Measurements from ENCODE around the gene UGT8. TPM values are rescaled to one million over a fixed set of nuclear protein-coding genes. Genes with fewer than 3 reads are reported as not detected.
"Not testable (repeated sequence)": the region's sequence is repeated elsewhere in the genome, so short reads cannot be mapped to it uniquely, and the experiment has no call there.

Gene UGT8
- total RNA-seq, 1 experiment from 2014 or later, result 15.7 TPM

- Histone ChIP-seq H4K8ac (replicated peaks; ENCODE audit: insufficient read length, low read depth, low read length) (no peak overlapping the region), H2BK12ac (ENCODE audit: insufficient read length, low read depth, low read length) (no peak overlapping the region), H3K56ac (ENCODE audit: insufficient read length, low read depth, low read length) (no peak overlapping the region), H3K79me1 (ENCODE audit: insufficient read depth, low read depth, low read length, poor library complexity, severe bottlenecking) (no peaks in the 10 kb centered on the region), H3K9me3 (ENCODE audit: control insufficient read depth, low read depth, low read length) (no peaks in the 10 kb centered on the region), H2AFZ (ENCODE audit: low read length) (no peak overlapping the region), H3K23me2 (ENCODE audit: insufficient read length, low read depth, low read length, poor library complexity, severe bottlenecking) (no peaks in the 10 kb centered on the region), H2BK5ac (ENCODE audit: insufficient read length, low read length) (no peak overlapping the region), H4K91ac (ENCODE audit: insufficient read length, low read depth, low read length) (no peak overlapping the region), H3K4ac (ENCODE audit: low read depth, low read length) (no peak overlapping the region), H3K4me2 (ENCODE audit: insufficient read depth, insufficient read length, low read length) (no peak overlapping the region), H3K9ac (ENCODE audit: extremely low read depth, insufficient read length, low read length) (no peak overlapping the region), H3K14ac (ENCODE audit: insufficient read depth, low read length) (no peak overlapping the region), H4K5ac (ENCODE audit: insufficient read length, low read depth, low read length) (no peak overlapping the region), H2BK120ac (ENCODE audit: low read depth, low read length, poor library complexity, severe bottlenecking) (no peak overlapping the region), H4K20me1 (ENCODE audit: control insufficient read depth, insufficient read depth, insufficient read length) (no peaks in the 10 kb centered on the region), H2AK5ac (ENCODE audit: insufficient read length, low read length) (no peak overlapping the region), H3K79me2 (ENCODE audit: insufficient read depth, low read length) (no peaks in the 10 kb centered on the region; the same call in 1 of the 2 replicates), H3K18ac (ENCODE audit: insufficient read length, low read depth, low read length) (no peak overlapping the region), H2BK15ac (ENCODE audit: low read depth, low read length) (no peak overlapping the region), H3K27me3 (ENCODE audit: insufficient read depth, low read length) (no peaks in the 10 kb centered on the region), H3K27ac (ENCODE audit: insufficient read length, low read depth, low read length) (no peak overlapping the region), H3K23ac (ENCODE audit: insufficient read length, low read depth, low read length) (no peak overlapping the region), H3K4me1 (ENCODE audit: insufficient read depth, low read length) (peaks cover 2% of the 10 kb centered on the region; the same call in 1 of the 2 replicates), H3T11ph (ENCODE audit: low read length) (no peak overlapping the region), H2BK20ac (ENCODE audit: low read depth, low read length, poor library complexity, severe bottlenecking) (no peak overlapping the region)
- H3K4me1 Mint-ChIP-seq, result peaks cover 7 to 10% of the 10 kb centered on the region in 2 experiments; a peak in 3 of 4 replicates
- DNase-seq, result no peak
- H3K36me3 Mint-ChIP-seq (ENCODE audit: insufficient read depth in 1 of 3, low read depth in 3 of 3), result peaks cover 10 to 21% (median 11%) of the 10 kb centered on the region in 3 experiments; a peak in 5 of 7 replicates
- WGBS (ENCODE audit: extremely low coverage, insufficient read length, low lambda C conversion rate), result no CpG with 5 or more reads among the region's 3 CpGs
- H3K9me3 Mint-ChIP-seq, result peaks cover 8 to 9% of the 10 kb centered on the region in 2 experiments
- no peak overlapping the region for H3K4me3 Mint-ChIP-seq
- no peaks in the 10 kb centered on the region for H3K27me3 Mint-ChIP-seq (ENCODE audit: low read depth)
- H3K27ac Mint-ChIP-seq, result no peak overlapping the region; a peak in 1 of 7 replicates
- no peak for TF ChIP-seq CTCF (conservative IDR thresholded peaks at IDR 0.05)
Measured at GRCh38 chr4:114615435-114615834, 16.8 kb downstream of the UGT8 start.

- not testable (repeated sequence) for H3K9ac ChIP-seq (ENCODE audit: extremely low read depth, insufficient read length, low read length); H3K79me2 ChIP-seq (ENCODE audit: insufficient read depth, low read length); H3K27ac Mint-ChIP-seq; H3K4me1 Mint-ChIP-seq; H3K79me1 ChIP-seq (ENCODE audit: insufficient read depth, low read depth, low read length, poor library complexity, severe bottlenecking); H4K91ac ChIP-seq (ENCODE audit: insufficient read length, low read depth, low read length); H3K4me2 ChIP-seq (ENCODE audit: insufficient read depth, insufficient read length, low read length); H4K5ac ChIP-seq (ENCODE audit: insufficient read length, low read depth, low read length); H3K27ac ChIP-seq (ENCODE audit: insufficient read length, low read depth, low read length); H2BK20ac ChIP-seq (ENCODE audit: low read depth, low read length, poor library complexity, severe bottlenecking); H2BK120ac ChIP-seq (ENCODE audit: low read depth, low read length, poor library complexity, severe bottlenecking); H3K18ac ChIP-seq (ENCODE audit: insufficient read length, low read depth, low read length); H2BK12ac ChIP-seq (ENCODE audit: insufficient read length, low read depth, low read length); H3K56ac ChIP-seq (ENCODE audit: insufficient read length, low read depth, low read length); H3K9me3 ChIP-seq (ENCODE audit: control insufficient read depth, low read depth, low read length); H3K4ac ChIP-seq (ENCODE audit: low read depth, low read length); H2AK5ac ChIP-seq (ENCODE audit: insufficient read length, low read length); H3T11ph ChIP-seq (ENCODE audit: low read length); H3K27me3 ChIP-seq (ENCODE audit: insufficient read depth, low read length); H4K8ac ChIP-seq (replicated peaks; ENCODE audit: insufficient read length, low read depth, low read length); DNase-seq; H3K23me2 ChIP-seq (ENCODE audit: insufficient read length, low read depth, low read length, poor library complexity, severe bottlenecking); H3K23ac ChIP-seq (ENCODE audit: insufficient read length, low read depth, low read length); H4K20me1 ChIP-seq (ENCODE audit: control insufficient read depth, insufficient read depth, insufficient read length); H3K14ac ChIP-seq (ENCODE audit: insufficient read depth, low read length); H3K4me1 ChIP-seq (ENCODE audit: insufficient read depth, low read length); H3K27me3 Mint-ChIP-seq (ENCODE audit: low read depth); H3K9me3 Mint-ChIP-seq; H2BK5ac ChIP-seq (ENCODE audit: insufficient read length, low read length); H2BK15ac ChIP-seq (ENCODE audit: low read depth, low read length); H3K4me3 Mint-ChIP-seq; H2AFZ ChIP-seq (ENCODE audit: low read length)
- WGBS (ENCODE audit: extremely low coverage, insufficient read length, low lambda C conversion rate), result no CpG with 5 or more reads among the region's 12 CpGs
- peaks cover 10 to 21% (median 11%) of the 10 kb centered on the region in 3 experiments; a peak in 5 of 7 replicates for H3K36me3 Mint-ChIP-seq (ENCODE audit: insufficient read depth in 1 of 3, low read depth in 3 of 3)
Measured at GRCh38 chr4:114616036-114616435, 17.4 kb downstream of the UGT8 start.

All from H9 (cell line).